Measurements from ENCODE around the gene RHCG.

GRCh38 chr15:89487791-89488190, 8.6 kb downstream of the RHCG start:
- TF ChIP-seq CTCF (IDR thresholded peaks at IDR 0.05) (no peak), POLR2AphosphoS5 (IDR thresholded peaks at IDR 0.05; ENCODE audit: low read depth, low read length) (no peak), SIN3A (IDR thresholded peaks at IDR 0.05; ENCODE audit: borderline replicate concordance, insufficient read depth, low read depth, low read length) (no peak), REST (IDR thresholded peaks at IDR 0.05; ENCODE audit: insufficient read depth in 1 of 2, low read depth in 2 of 2, low read length in 1 of 2) (no peak)
